ENCODE measurements around the gene FPGS.

GRCh38 chr9:127848756-127849504, 46.2 kb downstream of the FPGS start:
- TF ChIP-seq CTCF (IDR thresholded peaks at IDR 0.05) = no peak
- TF ChIP-seq POLR2A (IDR thresholded peaks at IDR 0.05) = no peak
